Immature natural killer cell (primary cell): ENCODE results near the gene PSMD9. TPM values are rescaled to one million over a fixed set of nuclear protein-coding genes. Genes with fewer than 3 reads are reported as not detected.

Experiments used
- DNase-seq, 3 donors: peaks; one replicate each; pipeline ENCODE4 v3.0.0; 2022; ENCODE audit warnings: mixed read lengths in 1 of 3
- H3K27ac Mint-ChIP-seq, 6 donors: one replicate each; pipeline ENCODE4 v1.8.0; 2020; ENCODE audit warnings: mixed read lengths in 6 of 6, mild to moderate bottlenecking in 5 of 6, inconsistent platforms in 4 of 6, moderate library complexity in 3 of 6
- H3K27me3 Mint-ChIP-seq, 3 donors: one replicate each; pipeline ENCODE4 v1.8.0; 2020 to 2021; ENCODE audit warnings: low read depth in 3 of 3, mild to moderate bottlenecking in 3 of 3, mixed read lengths in 3 of 3, moderate library complexity in 3 of 3, inconsistent platforms in 1 of 3
- H3K36me3 Mint-ChIP-seq, 3 donors: one replicate each; pipeline ENCODE4 v1.8.0; 2020; ENCODE audit warnings: mixed read lengths in 3 of 3, inconsistent platforms in 2 of 3, mild to moderate bottlenecking in 2 of 3
- H3K4me1 Mint-ChIP-seq, 2 donors: one replicate each; pipeline ENCODE4 v1.8.0; 2020; ENCODE audit warnings: inconsistent platforms in 2 of 2, mild to moderate bottlenecking in 2 of 2, mixed read lengths in 2 of 2, moderate library complexity in 1 of 2
- H3K4me3 Mint-ChIP-seq, 5 donors: one replicate each; pipeline ENCODE4 v1.8.0; 2020; ENCODE audit warnings: mild to moderate bottlenecking in 5 of 5, mixed read lengths in 5 of 5, inconsistent platforms in 3 of 5, moderate library complexity in 3 of 5
- H3K9me3 Mint-ChIP-seq, 6 donors: one replicate each; pipeline ENCODE4 v1.8.0; 2020; ENCODE audit warnings: mild to moderate bottlenecking in 6 of 6, mixed read lengths in 6 of 6, inconsistent platforms in 4 of 6, moderate library complexity in 3 of 6
- polyA plus RNA-seq, 3 donors: library from polyadenylated mRNA; unstranded; fragments of 300-500 nt; fragmentation: Illumina TruSeq; gene quantifications; one replicate each; pipeline ENCODE4 v1.2.3, GENCODE V29; 2021

The PSMD9 gene
- polyA plus RNA-seq, 3 donors from 2014 or later, result 92.9 to 120 (median 98.2) TPM

GRCh38 chr12:121960541-121960940 lies 72.0 kb downstream of the PSMD9 start:
- peak overlapping the region in 1 of 5 donors; percentile 15 for H3K4me3 Mint-ChIP-seq
- no peak for DNase-seq
- H3K27ac Mint-ChIP-seq, result no peak overlapping the region
- H3K9me3 Mint-ChIP-seq, result no peaks in the 10 kb centered on the region
- no peaks in the 10 kb centered on the region for H3K4me1 Mint-ChIP-seq
- H3K27me3 Mint-ChIP-seq, result peaks cover 0 to 7% (median 1%) of the 10 kb centered on the region in 3 donors
- H3K36me3 Mint-ChIP-seq, result no peaks in the 10 kb centered on the region

GRCh38 chr12:121961195-121961879 lies 72.7 kb downstream of the PSMD9 start:
- Mint-ChIP-seq H3K9me3 (no peaks in the 10 kb centered on the region), H3K4me3 (no peak overlapping the region), H3K27me3 (peaks cover 0 to 7% (median 2%) of the 10 kb centered on the region in 3 donors), H3K4me1 (no peaks in the 10 kb centered on the region), H3K27ac (no peak overlapping the region), H3K36me3 (no peaks in the 10 kb centered on the region)
- DNase-seq, result no peak

DNA sequence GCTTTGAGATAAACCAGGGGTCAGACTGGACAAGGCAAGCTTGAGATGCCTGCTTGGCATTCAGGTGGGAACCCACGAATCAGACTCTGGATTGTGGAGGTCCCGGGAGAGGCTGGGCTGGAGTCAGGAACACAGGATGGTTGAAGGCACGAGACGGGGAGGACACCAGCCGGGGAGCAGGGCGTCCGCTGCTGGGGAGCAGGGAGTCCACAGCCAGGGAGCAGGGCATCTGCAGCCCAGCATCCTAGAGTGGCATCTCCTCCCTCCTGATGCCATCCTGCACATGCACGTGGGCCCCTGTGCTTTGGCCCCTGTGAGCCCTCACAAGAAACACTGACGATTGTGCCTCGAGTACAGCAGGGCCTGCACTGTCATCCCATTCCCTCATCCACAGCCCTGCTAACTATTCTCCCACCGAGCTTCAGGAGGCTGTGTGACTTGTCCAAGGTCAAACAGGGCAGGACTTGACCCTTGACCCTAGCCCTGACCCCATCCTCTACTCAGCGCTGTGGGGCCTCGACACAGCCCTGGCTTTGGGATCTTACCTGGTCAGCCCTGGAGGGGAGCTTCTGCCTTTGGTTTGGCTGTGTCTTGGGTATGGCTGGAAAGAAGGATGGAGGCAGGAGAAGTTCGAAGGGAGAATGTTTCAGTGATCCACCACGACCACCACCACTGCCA lies 74.9 kb downstream of the PSMD9 start:
- Mint-ChIP-seq H3K4me1 (no peaks in the 10 kb centered on the region), H3K27ac (peak overlapping the region in 1 of 6 donors; percentile 10), H3K27me3 (peaks cover 0 to 7% (median 2%) of the 10 kb centered on the region in 3 donors), H3K9me3 (no peaks in the 10 kb centered on the region), H3K36me3 (peaks cover 0 to 6% (median 0%) of the 10 kb centered on the region in 3 donors), H3K4me3 (no peak overlapping the region)
- no peak for DNase-seq

- H3K27ac Mint-ChIP-seq, result no peak overlapping the region
Observed at GRCh38 chr12:121964813-121965643, 76.4 kb downstream of the PSMD9 start.

GRCh38 chr12:121966959-121967358 lies 78.4 kb downstream of the PSMD9 start:
- Mint-ChIP-seq H3K9me3 (peaks cover 0 to 2% (median 0%) of the 10 kb centered on the region in 6 donors), H3K4me3 (no peak overlapping the region), H3K27ac (no peak overlapping the region), H3K27me3 (peaks cover 0 to 7% (median 6%) of the 10 kb centered on the region in 3 donors), H3K4me1 (no peaks in the 10 kb centered on the region), H3K36me3 (peaks cover 0 to 6% (median 4%) of the 10 kb centered on the region in 3 donors)
- no peak for DNase-seq

More at GRCh38 chr12:121964813-121965643, 76.4 kb downstream of the PSMD9 start:
- no peak overlapping the region for H3K4me3 Mint-ChIP-seq
- H3K27me3 Mint-ChIP-seq, result peaks cover 0 to 7% (median 2%) of the 10 kb centered on the region in 3 donors
- H3K4me1 Mint-ChIP-seq, result no peaks in the 10 kb centered on the region
- H3K9me3 Mint-ChIP-seq, result no peaks in the 10 kb centered on the region
- peaks cover 0 to 6% (median 3%) of the 10 kb centered on the region in 3 donors for H3K36me3 Mint-ChIP-seq
- no peak for DNase-seq

Other genes with a start within 250 kb of the PSMD9 start
- 1 to 10 TPM; 1.4 to 3.4 (median 2.0) TPM for gene MORN3, start 219.1 kb upstream of the PSMD9 start, polyA plus RNA-seq
- gene TMEM120B, start 176.0 kb upstream of the PSMD9 start, polyA plus RNA-seq, result 1 to 10 TPM; 1.8 to 4.0 (median 3.1) TPM
- gene RHOF, start 95.1 kb upstream of the PSMD9 start, polyA plus RNA-seq, result 100 to 1,000 TPM in 2 of 3 donors, 10 to 100 TPM in 1; 97.6 to 183 (median 128) TPM
- 1 to 10 TPM in 1 of 3 donors, under 1 TPM in 1, not detected in 1; 0.56 to 2.3 TPM for gene SETD1B, start 84.8 kb upstream of the PSMD9 start, polyA plus RNA-seq
- not detected for gene HPD, start 29.9 kb upstream of the PSMD9 start, polyA plus RNA-seq
- under 1 TPM in 1 of 3 donors, not detected in 2; 0.04 TPM for gene CFAP251, start 29.8 kb downstream of the PSMD9 start, polyA plus RNA-seq
- gene BCL7A, start 133.1 kb downstream of the PSMD9 start, polyA plus RNA-seq, result 1 to 10 TPM in 1 of 3 donors, under 1 TPM in 2; 0.27 to 1.5 (median 0.48) TPM
- 10 to 100 TPM in 1 of 3 donors, 1 to 10 TPM in 2; 3.5 to 10.6 (median 4.7) TPM for gene MLXIP, start 190.0 kb downstream of the PSMD9 start, polyA plus RNA-seq